Keratinocyte (primary cell): Measurements from ENCODE around the gene ERGIC2. TPM values are rescaled to one million over a fixed set of nuclear protein-coding genes. Genes with fewer than 3 reads are reported as not detected.

ENCODE experiments used
- DNase-seq: peaks from one replicate; pipeline ENCODE4 v3.0.0-alpha.2; 2011; ENCODE audit warnings: low read depth, missing footprints, low spot score
- FAIRE-seq: peaks from 2 replicates; lab custom pipeline; 2011; peaks lifted over from hg19 to GRCh38; lab: Jason Lieb, UNC
- H2AFZ ChIP-seq: 2 replicates; pipeline ENCODE4 v1.6.0; 2012; ENCODE audit warnings: low read length, control low read depth, inconsistent platforms; ENCODE audit not compliant: control insufficient read depth
- H3K27ac ChIP-seq: 2 replicates; pipeline ENCODE4 v1.5.1; 2011; ENCODE audit warnings: low read length; ENCODE audit not compliant: control insufficient read depth, insufficient read depth
- H3K27me3 ChIP-seq: 3 replicates; pipeline ENCODE4 v1.6.0; 2011; ENCODE audit warnings: low read length; ENCODE audit not compliant: control insufficient read depth, insufficient read depth; ENCODE audit errors: extremely low read depth
- H3K36me3 ChIP-seq, 2 experiments: 2 replicates in 1 of 2; 3 replicates in 1 of 2; pipeline ENCODE4 v1.5.1; 2011; ENCODE audit warnings: low read length in 2 of 2, mild to moderate bottlenecking in 1 of 2; ENCODE audit not compliant: control insufficient read depth in 2 of 2, insufficient read depth in 2 of 2; ENCODE audit errors: extremely low read depth in 1 of 2
- H3K4me1 ChIP-seq: 3 replicates; pipeline ENCODE4 v1.5.1; 2011; ENCODE audit warnings: low read length; ENCODE audit not compliant: control insufficient read depth, insufficient read depth; ENCODE audit errors: extremely low read depth
- H3K4me2 ChIP-seq: 3 replicates; pipeline ENCODE4 v1.6.0; 2011; ENCODE audit warnings: low read depth, low read length; ENCODE audit not compliant: control insufficient read depth, insufficient read depth; ENCODE audit errors: extremely low read depth
- H3K4me3 ChIP-seq, 3 experiments: fragments of 200-600 bp in 1 of 3; sonication (generic) in 1 of 3; 2 replicates in 2 of 3; 3 replicates in 1 of 3; pipeline ENCODE4 v1.5.1; 2011 to 2016; ENCODE audit warnings: low read length in 3 of 3, mild to moderate bottlenecking in 3 of 3, control low read depth in 2 of 3, inconsistent platforms in 1 of 3, low read depth in 1 of 3, mixed read lengths in 1 of 3, mixed run types in 1 of 3, moderate library complexity in 1 of 3; ENCODE audit not compliant: control insufficient read depth in 2 of 3, insufficient read depth in 2 of 3; ENCODE audit errors: extremely low read depth in 1 of 3
- H3K79me2 ChIP-seq: 2 replicates; pipeline ENCODE4 v1.6.0; 2012; ENCODE audit warnings: low read length; ENCODE audit not compliant: control insufficient read depth, insufficient read depth
- H3K9ac ChIP-seq: 3 replicates; pipeline ENCODE4 v1.6.0; 2011; ENCODE audit warnings: low read length; ENCODE audit not compliant: control insufficient read depth, insufficient read depth; ENCODE audit errors: extremely low read depth
- H3K9me1 ChIP-seq: 3 replicates; pipeline ENCODE4 v1.6.0; 2011; ENCODE audit warnings: low read length; ENCODE audit not compliant: control insufficient read depth, insufficient read depth; ENCODE audit errors: extremely low read depth
- H3K9me3 ChIP-seq: 2 replicates; pipeline ENCODE4 v1.5.1; 2012; ENCODE audit warnings: low read depth, low read length; ENCODE audit not compliant: control insufficient read depth
- H4K20me1 ChIP-seq: 3 replicates; pipeline ENCODE4 v1.6.0; 2011; ENCODE audit warnings: low read length; ENCODE audit not compliant: control insufficient read depth, insufficient read depth; ENCODE audit errors: extremely low read depth
- CTCF ChIP-seq, 3 experiments: IDR thresholded peaks in 1 of 3; conservative IDR thresholded peaks in 1 of 3; optimal IDR thresholded peaks in 1 of 3; 2 replicates in 2 of 3; 3 replicates in 1 of 3; pipeline versions ENCODE3 to v1.5.1; 2011; ENCODE audit warnings: low read length in 3 of 3, mild to moderate bottlenecking in 3 of 3, moderate library complexity in 2 of 3, control low read depth in 1 of 3, inconsistent platforms in 1 of 3; ENCODE audit not compliant: insufficient read depth in 2 of 3; ENCODE audit errors: extremely low read depth in 1 of 3
- EZH2 ChIP-seq: IDR thresholded peaks from one replicate; pipeline ENCODE4 v1.6.1; 2012; ENCODE audit warnings: inconsistent platforms, mild to moderate bottlenecking, low read length, moderate library complexity
- dilution Hi-C: fragments of 300-500 bp; cut with MboI; formaldehyde crosslinking; loops from one replicate; pipeline ENCODE4 v1.7.0; 2020; ENCODE audit warnings: low sequenced_read_pairs; ENCODE audit not compliant: extremely low pct_ligation_motif_present
- polyA plus RNA-seq, 5 experiments: library from polyadenylated mRNA; depleted of rRNA in 3 of 5; stranded (reverse) in 3 of 5; stranded (forward) in 1 of 5; unstranded in 1 of 5; fragments of >200 nt; gene quantifications; 1 replicate in 1 of 5; 2 replicates in 3 of 5; 3 replicates in 1 of 5; pipeline versions ENCODE4 v1.2.1 to v1.2.3, GENCODE V29; 2011 to 2012; ENCODE audit warnings: missing spikeins in 2 of 5, low read depth in 1 of 5, low replicate concordance in 1 of 5

The ERGIC2 gene
- polyA plus RNA-seq, 1 donor (not counting 4 experiments of a cell fraction or from before 2014, with no cell fraction given), result 62.4 TPM

- dilution Hi-C loops, result no loop called here
- DNase-seq, result no peak
- TF ChIP-seq EZH2 (no peak), CTCF (optimal IDR thresholded peaks at IDR 0.05 in 1 of 3, IDR thresholded peaks at IDR 0.05 in 1 of 3, conservative IDR thresholded peaks at IDR 0.05 in 1 of 3; ENCODE audit: extremely low read depth in 1 of 3, insufficient read depth in 2 of 3, low read length in 3 of 3) (no peak)
- no peak overlapping the region for H2AFZ ChIP-seq
- H3K27ac ChIP-seq, result no peak overlapping the region
- no peaks in the 10 kb centered on the region for H3K4me1 ChIP-seq
- no peak for FAIRE-seq
- no peaks in the 10 kb centered on the region for H3K79me2 ChIP-seq
- no peaks in the 10 kb centered on the region for H3K36me3 ChIP-seq
- H3K9me1 ChIP-seq, result no peaks in the 10 kb centered on the region
- H4K20me1 ChIP-seq, result no peaks in the 10 kb centered on the region
- H3K9me3 ChIP-seq, result no peaks in the 10 kb centered on the region
- H3K4me3 ChIP-seq, result no peak overlapping the region
- no peaks in the 10 kb centered on the region for H3K27me3 ChIP-seq
- H3K4me2 ChIP-seq, result no peak overlapping the region
- H3K9ac ChIP-seq, result no peak overlapping the region
Measured at GRCh38 chr12:29310899-29311298, 70.1 kb downstream of the ERGIC2 start.

GRCh38 chr12:29309320-29309902 lies 71.6 kb downstream of the ERGIC2 start:
- H4K20me1 ChIP-seq, result no peaks in the 10 kb centered on the region
- no peaks in the 10 kb centered on the region for H3K27me3 ChIP-seq
- dilution Hi-C loops, result no loop called here
- no peaks in the 10 kb centered on the region for H3K9me3 ChIP-seq
- DNase-seq (no peak), FAIRE-seq (no peak)
- no peaks in the 10 kb centered on the region for H3K4me1 ChIP-seq
- H3K4me3 ChIP-seq, result no peak overlapping the region
- H3K36me3 ChIP-seq, result no peaks in the 10 kb centered on the region
- no peak overlapping the region for H3K9ac ChIP-seq
- no peaks in the 10 kb centered on the region for H3K79me2 ChIP-seq
- no peak overlapping the region for H3K4me2 ChIP-seq
- H2AFZ ChIP-seq, result no peak overlapping the region
- H3K9me1 ChIP-seq, result no peaks in the 10 kb centered on the region
- TF ChIP-seq CTCF (optimal IDR thresholded peaks at IDR 0.05 in 1 of 3, IDR thresholded peaks at IDR 0.05 in 1 of 3, conservative IDR thresholded peaks at IDR 0.05 in 1 of 3; ENCODE audit: extremely low read depth in 1 of 3, insufficient read depth in 2 of 3, low read length in 3 of 3) (peak in 2 of 3 experiments; percentile 27 to 28), EZH2 (no peak)
- no peak overlapping the region for H3K27ac ChIP-seq
